Activated effector memory CD4-positive, alpha-beta T cell treated with Interleukin-2 at 50 U/mL for 16 hours (primary cell): Measurements from ENCODE around the gene NF2.

Experiments used
- DNase-seq: peaks from one replicate; pipeline ENCODE4 v3.0.0-alpha.2; 2020

Gene NF2

DNA sequence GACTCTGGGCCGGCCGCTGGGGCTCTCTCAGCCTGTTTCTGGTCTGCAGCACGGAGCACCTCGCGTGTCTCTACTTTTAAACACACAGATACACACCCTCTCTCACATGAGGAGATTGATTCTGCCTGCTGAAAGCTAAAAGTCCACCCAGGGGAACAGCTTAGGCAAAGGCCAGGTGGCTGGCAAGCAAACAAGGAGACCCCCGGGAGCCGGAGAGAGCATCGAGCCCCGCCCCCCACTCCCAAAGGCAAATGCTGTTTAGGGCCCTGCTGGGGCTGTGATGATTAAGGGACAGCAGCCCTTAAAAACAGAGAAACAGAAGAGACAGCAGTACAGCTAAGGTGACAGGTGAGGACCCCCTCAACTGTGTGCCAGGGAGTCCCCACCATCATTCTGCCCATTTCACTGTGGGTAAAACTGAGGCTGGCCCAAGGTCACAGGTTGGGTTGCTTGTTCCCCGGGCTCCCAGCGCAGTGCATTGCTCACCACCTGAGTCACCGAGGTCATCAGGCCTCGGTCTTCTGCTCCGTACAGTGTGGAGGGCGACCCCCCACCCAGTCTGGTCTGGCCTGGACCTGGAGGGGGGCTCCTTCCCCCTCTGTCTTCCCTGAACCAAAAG lies 123.2 kb downstream of the NF2 start:
- DNase-seq, result no peak

- DNase-seq, result no peak
Measured at GRCh38 chr22:29727131-29727523, 123.7 kb downstream of the NF2 start.

GRCh38 chr22:29729161-29729560 lies 125.7 kb downstream of the NF2 start:
- no peak for DNase-seq

- no peak for DNase-seq
Measured at GRCh38 chr22:29731058-29731850, 127.8 kb downstream of the NF2 start.

DNA sequence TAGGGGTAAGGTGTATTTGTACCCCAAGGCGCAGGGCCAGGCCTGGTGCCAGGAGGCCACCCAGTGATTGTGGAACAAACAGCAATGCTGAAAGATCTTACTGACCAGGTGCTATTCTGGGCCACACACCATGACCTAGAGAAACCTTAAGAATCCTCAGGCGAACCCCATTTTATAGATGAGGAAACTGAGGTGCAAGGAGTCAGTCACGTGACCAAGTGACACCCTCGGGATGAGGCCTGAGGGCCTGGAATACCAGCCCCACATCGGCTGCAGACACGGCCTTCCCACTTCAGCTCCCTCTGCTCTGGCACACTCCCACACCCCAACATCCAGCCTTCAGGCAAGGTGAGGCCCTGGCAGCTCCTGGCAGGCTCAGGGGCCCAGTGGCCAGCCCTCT lies 129.4 kb downstream of the NF2 start:
- no peak for DNase-seq

GRCh38 chr22:29733362-29734201 lies 130.1 kb downstream of the NF2 start:
- no peak for DNase-seq

GRCh38 chr22:29734406-29734805 lies 131.0 kb downstream of the NF2 start:
- no peak for DNase-seq

DNA sequence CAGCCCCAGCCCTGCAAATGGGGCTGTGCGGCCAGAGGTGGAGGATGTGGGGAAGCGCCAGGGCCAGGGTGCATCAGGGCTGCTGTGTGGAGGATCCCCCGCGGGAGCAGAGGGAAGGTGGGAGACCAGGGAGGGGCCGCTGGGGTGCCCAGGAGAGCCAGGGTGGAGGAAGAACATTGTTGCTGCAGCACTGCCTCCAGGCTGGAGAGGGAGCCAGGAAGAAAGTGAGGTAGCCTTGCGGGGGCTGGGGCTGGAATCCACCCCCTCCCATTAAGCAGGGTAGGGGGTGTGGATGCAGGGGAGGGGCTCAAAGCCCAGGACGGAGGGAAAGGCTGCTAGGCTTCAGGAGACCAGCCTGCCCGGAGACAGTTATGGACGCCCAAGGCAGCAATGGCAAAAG lies 131.4 kb downstream of the NF2 start:
- no peak for DNase-seq

DNA sequence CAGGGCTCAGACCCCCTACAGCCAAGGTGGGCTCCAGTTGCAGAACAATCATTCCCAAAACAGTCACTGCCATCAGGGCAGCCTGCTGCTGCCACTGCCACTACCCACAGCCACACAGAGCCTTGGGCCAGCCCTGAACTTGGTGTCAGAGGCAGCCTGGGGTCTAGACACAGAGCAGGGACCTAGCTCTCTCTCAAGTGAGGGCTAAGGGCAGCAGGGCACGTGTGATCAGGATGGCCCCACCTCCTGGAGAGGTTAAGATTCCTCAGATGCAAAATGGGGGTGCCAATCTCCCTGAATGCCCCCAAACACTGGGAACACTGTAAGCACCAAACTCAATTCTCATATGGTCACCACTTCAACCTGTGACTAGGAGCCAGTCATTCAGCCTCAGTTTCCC lies 132.0 kb downstream of the NF2 start:
- no peak for DNase-seq

DNA sequence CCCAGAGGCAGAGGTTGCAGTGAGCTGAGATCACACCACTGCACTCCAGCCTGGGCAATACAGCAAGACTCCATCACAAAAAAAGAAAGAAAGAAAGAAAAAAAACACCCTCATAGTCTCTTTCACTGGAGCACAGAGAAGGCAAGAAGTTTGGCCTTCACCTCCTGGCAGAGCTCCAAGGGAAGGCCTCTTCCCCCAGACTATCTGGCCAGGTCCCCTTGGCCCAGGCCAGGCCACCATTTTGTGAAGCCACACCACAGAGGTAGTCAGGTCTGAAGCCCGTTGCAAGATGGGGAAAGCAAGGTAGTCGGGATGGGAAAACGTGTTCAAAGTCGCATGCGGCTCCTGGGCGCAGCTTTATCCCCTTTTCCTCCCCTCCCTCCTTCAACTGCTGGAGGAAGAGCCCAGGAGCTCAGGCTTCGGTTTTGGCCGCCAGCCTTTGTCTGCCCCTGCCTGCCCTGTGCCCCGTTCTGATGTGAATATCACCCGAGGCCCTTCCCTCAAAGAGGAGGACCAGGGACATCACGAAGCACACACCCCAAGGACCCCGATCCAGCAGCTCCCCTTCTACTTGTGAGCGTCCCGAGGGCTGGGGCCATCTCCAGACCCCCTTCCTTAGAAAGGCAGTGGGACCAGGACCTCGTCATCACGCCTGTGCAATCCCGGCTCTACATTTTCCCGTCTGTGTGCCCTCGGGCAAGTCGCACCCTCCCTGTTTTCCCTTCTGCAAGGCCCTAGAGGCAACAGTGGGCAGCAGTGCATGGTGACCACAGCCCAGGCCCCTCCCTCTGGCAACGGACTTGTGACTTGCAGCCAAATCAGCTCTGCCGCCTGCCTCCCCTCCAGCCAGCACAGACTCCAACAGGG lies 134.1 kb downstream of the NF2 start:
- no peak for DNase-seq

DNA sequence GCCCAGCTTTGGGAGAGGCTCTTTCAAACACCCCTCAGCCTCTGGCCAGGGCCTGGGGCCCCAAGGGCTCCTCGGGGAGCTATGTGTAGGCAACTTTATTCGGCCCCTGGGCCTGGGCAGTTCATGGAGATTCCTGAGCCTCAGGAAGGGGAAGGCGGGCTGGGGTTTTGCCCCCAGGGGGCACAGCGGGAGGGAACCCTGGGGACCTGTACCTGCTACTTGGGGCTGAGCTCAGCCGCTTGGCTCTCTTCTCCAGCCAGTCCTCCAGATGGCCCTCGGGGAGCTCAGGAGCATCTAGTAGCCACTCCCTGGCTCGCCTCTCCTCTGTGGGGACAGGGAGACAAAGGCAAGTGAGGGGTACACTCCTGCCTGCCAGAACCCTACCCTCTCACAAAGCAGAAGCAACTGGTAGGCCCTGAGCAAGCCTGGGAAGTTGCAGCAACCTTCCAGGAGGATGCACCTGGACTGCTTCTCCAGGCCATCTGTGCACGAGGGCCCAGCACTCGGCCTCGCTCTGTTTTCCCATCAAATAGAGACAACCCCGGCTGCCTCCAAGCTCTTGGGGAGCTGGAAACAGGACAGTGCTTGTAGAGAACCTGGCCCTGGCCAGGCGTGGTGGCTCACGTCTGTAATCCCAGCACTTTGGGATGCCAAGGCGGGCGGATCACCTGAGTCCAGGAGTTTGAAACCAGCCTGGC lies 134.8 kb downstream of the NF2 start:
- no peak for DNase-seq

DNA sequence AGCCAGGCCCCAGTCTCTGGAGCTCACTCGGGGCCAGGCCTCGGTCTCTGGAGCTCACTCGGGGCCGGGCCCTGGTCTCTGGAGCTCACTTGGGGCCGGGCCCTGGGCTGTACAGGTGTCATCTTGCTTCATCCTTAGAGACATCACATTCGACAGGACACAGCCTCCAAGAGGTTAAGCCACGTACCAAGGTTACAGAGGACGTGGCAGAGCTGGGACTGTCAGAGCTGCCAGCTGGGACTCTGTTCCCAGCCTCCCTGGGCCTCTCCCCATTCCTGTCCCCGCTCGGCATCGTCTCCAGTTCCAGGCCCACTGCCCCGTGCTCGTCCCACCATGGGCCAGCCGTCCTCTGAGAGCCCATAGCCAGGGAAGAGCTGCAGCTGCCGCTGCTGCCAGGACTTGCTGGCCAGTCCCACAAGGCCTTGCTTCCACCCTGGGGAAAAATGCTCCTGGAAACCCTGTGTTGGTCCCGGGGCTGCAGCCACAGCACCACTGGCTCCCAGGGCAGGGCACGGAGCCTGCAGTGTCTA lies 136.0 kb downstream of the NF2 start:
- DNase-seq, result no peak

DNA sequence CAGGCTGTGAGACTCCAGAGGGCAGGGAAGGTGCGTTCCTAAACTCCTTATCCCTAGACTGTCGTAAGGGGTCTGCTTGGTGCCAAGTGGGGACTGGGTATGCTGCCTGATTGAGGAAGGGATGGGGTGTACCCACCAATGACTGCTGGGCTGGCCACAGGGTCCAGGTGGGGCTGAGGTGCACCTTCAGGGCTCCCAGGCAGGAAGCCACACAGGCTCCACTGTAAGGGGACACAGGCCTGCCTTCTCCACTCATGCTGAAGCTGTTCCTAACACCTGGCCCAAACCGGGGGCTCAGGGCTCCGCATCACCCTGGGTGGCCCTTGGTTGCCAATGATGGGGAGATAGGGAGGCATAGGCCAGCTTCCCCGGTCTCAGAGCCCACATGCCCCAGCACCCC lies 136.8 kb downstream of the NF2 start:
- no peak for DNase-seq

GRCh38 chr22:29741926-29742325 lies 138.5 kb downstream of the NF2 start:
- DNase-seq, result no peak

DNA sequence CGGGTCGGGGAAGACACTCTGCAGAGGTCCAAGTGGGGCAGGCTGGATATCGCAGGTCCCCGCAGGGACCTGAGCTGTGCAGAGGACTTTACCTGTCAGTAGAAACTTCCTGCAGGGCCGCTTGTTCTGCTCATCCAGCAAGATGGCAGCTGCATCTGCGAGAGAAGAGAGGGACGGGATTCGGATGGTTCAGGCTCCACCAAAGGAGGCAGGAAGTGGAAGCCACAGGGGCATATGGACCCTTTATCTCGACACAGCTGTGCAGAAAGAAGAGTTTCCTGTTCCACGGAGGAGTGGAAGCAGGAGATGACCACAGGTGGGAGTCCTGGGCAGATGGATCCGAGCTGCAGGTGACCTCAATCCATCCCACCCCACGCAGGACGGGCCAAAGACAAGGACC lies 138.9 kb downstream of the NF2 start:
- DNase-seq, result no peak

GRCh38 chr22:29744902-29745301 lies 141.5 kb downstream of the NF2 start:
- no peak for DNase-seq

- no peak for DNase-seq
Measured at GRCh38 chr22:29747832-29748231, 144.4 kb downstream of the NF2 start.
